ENCODE measurements around the gene THADA. TPM values are rescaled to one million over a fixed set of nuclear protein-coding genes. Genes with fewer than 3 reads are reported as not detected.

Gene THADA
- polyA plus RNA-seq, 1 experiment = 21.6 TPM

GRCh38 chr2:43437363-43437762 is 158.5 kb downstream of the THADA start:
- no peak for TF ChIP-seq CTCF (IDR thresholded peaks at IDR 0.05; ENCODE audit: insufficient read depth, low read depth, low read length)
- no peaks in the 10 kb centered on the region for H3K36me3 ChIP-seq (ENCODE audit: control insufficient read depth, insufficient read depth, low read length)
- no peak overlapping the region for H3K4me3 ChIP-seq (ENCODE audit: low read depth, low read length)
- no peak for DNase-seq (ENCODE audit: low read depth)
- CTCF ChIA-PET = no interaction called here
- POLR2A ChIA-PET = no interaction called here
- H3K27me3 ChIP-seq (ENCODE audit: control insufficient read depth, insufficient read depth, low read length) = no peaks in the 10 kb centered on the region

- Histone ChIP-seq H3K4me3 (ENCODE audit: low read depth, low read length) (no peak overlapping the region), H3K27me3 (ENCODE audit: control insufficient read depth, insufficient read depth, low read length) (no peaks in the 10 kb centered on the region), H3K36me3 (ENCODE audit: control insufficient read depth, insufficient read depth, low read length) (no peaks in the 10 kb centered on the region)
- DNase-seq (ENCODE audit: low read depth) = no peak
- POLR2A ChIA-PET = no interaction called here
- no peak for TF ChIP-seq CTCF (IDR thresholded peaks at IDR 0.05; ENCODE audit: insufficient read depth, low read depth, low read length)
- CTCF ChIA-PET = interaction anchor here (1.1 kb wide), 1 partner anchor 62 kb away, joined by 3 read pairs; no protein-coding TSS in a partner anchor
Measured at GRCh38 chr2:43436431-43436830, 159.4 kb downstream of the THADA start.

- Histone ChIP-seq H3K36me3 (ENCODE audit: control insufficient read depth, insufficient read depth, low read length) (no peaks in the 10 kb centered on the region), H3K27me3 (ENCODE audit: control insufficient read depth, insufficient read depth, low read length) (no peaks in the 10 kb centered on the region), H3K4me3 (ENCODE audit: low read depth, low read length) (no peak overlapping the region)
- ChIA-PET CTCF (interaction anchor here (1.1 kb wide), 1 partner anchor 63 kb away, joined by 3 read pairs; no protein-coding TSS in a partner anchor), POLR2A (no interaction called here)
- no peak for DNase-seq (ENCODE audit: low read depth)
- no peak for TF ChIP-seq CTCF (IDR thresholded peaks at IDR 0.05; ENCODE audit: insufficient read depth, low read depth, low read length)
Measured at GRCh38 chr2:43435746-43436145, 160.1 kb downstream of the THADA start.

- H3K27me3 ChIP-seq (ENCODE audit: control insufficient read depth, insufficient read depth, low read length) = no peaks in the 10 kb centered on the region
- ChIA-PET CTCF (interaction anchor here (1.7 kb wide), 1 partner anchor 20 kb away, joined by 4 read pairs; no protein-coding TSS in a partner anchor), POLR2A (no interaction called here)
- H3K36me3 ChIP-seq (ENCODE audit: control insufficient read depth, insufficient read depth, low read length) = no peaks in the 10 kb centered on the region
- no peak for DNase-seq (ENCODE audit: low read depth)
- no peak for TF ChIP-seq CTCF (IDR thresholded peaks at IDR 0.05; ENCODE audit: insufficient read depth, low read depth, low read length)
- H3K4me3 ChIP-seq (ENCODE audit: low read depth, low read length) = no peak overlapping the region
Measured at GRCh38 chr2:43430489-43430888, 165.3 kb downstream of the THADA start.

- TF ChIP-seq CTCF (IDR thresholded peaks at IDR 0.05; ENCODE audit: insufficient read depth, low read depth, low read length) = no peak
- ChIA-PET POLR2A (no interaction called here), CTCF (interaction anchor here (0.8 to 1.7 kb wide), 2 partner anchors 21 to 32 kb away, joined by 3 to 4 read pairs; no protein-coding TSS in a partner anchor)
- H3K27me3 ChIP-seq (ENCODE audit: control insufficient read depth, insufficient read depth, low read length) = no peaks in the 10 kb centered on the region
- no peak overlapping the region for H3K4me3 ChIP-seq (ENCODE audit: low read depth, low read length)
- H3K36me3 ChIP-seq (ENCODE audit: control insufficient read depth, insufficient read depth, low read length) = no peaks in the 10 kb centered on the region
- DNase-seq (ENCODE audit: low read depth) = no peak
Measured at GRCh38 chr2:43429369-43429768, 166.5 kb downstream of the THADA start.

All from BJ (cell line).